Hepatocyte (in vitro differentiated cells): ENCODE data around the gene SPR.

ENCODE experiments used
- CTCF ChIP-seq: fragments of 200-600 bp; sonication (generic); IDR thresholded peaks from 2 replicates; pipeline ENCODE4 v1.5.1; 2016; ENCODE audit warnings: antibody characterized with exemption, mild to moderate bottlenecking; ENCODE audit not compliant: poor library complexity
- EZH2 ChIP-seq: fragments of 200-600 bp; sonication (generic); IDR thresholded peaks from 2 replicates; pipeline ENCODE4 v1.6.1; 2016; ENCODE audit warnings: antibody characterized with exemption, mild to moderate bottlenecking, borderline replicate concordance
- EZH2phosphoT487 ChIP-seq: fragments of 200-600 bp; sonication (generic); IDR thresholded peaks from one replicate; pipeline ENCODE4 v1.6.1; 2018; ENCODE audit warnings: antibody characterized with exemption, mild to moderate bottlenecking, low read depth, moderate library complexity; ENCODE audit not compliant: unreplicated experiment, severe bottlenecking

- TF ChIP-seq CTCF = no peak
- TF ChIP-seq EZH2phosphoT487 = no peak
- TF ChIP-seq EZH2 = no peak
Observed at GRCh38 chr2:72926368-72926767, 39.2 kb downstream of the SPR start.
